Keratinocyte (primary cell): ENCODE results near the gene TNIK. TPM values are rescaled to one million over a fixed set of nuclear protein-coding genes. Genes with fewer than 3 reads are reported as not detected.
"Not testable (repeated sequence)": the region's sequence is repeated elsewhere in the genome, so short reads cannot be mapped to it uniquely, and the experiment has no call there.

ENCODE experiments used
- DNase-seq: peaks from one replicate; pipeline ENCODE4 v3.0.0-alpha.2; 2011; ENCODE audit warnings: low read depth, missing footprints, low spot score
- FAIRE-seq: peaks from 2 replicates; lab custom pipeline; 2011; peaks lifted over from hg19 to GRCh38; lab: Jason Lieb, UNC
- H2AFZ ChIP-seq: 2 replicates; pipeline ENCODE4 v1.6.0; 2012; ENCODE audit warnings: low read length, control low read depth, inconsistent platforms; ENCODE audit not compliant: control insufficient read depth
- H3K27ac ChIP-seq: 2 replicates; pipeline ENCODE4 v1.5.1; 2011; ENCODE audit warnings: low read length; ENCODE audit not compliant: control insufficient read depth, insufficient read depth
- H3K27me3 ChIP-seq: 3 replicates; pipeline ENCODE4 v1.6.0; 2011; ENCODE audit warnings: low read length; ENCODE audit not compliant: control insufficient read depth, insufficient read depth; ENCODE audit errors: extremely low read depth
- H3K36me3 ChIP-seq, 2 experiments: 2 replicates in 1 of 2; 3 replicates in 1 of 2; pipeline ENCODE4 v1.5.1; 2011; ENCODE audit warnings: low read length in 2 of 2, mild to moderate bottlenecking in 1 of 2; ENCODE audit not compliant: control insufficient read depth in 2 of 2, insufficient read depth in 2 of 2; ENCODE audit errors: extremely low read depth in 1 of 2
- H3K4me1 ChIP-seq: 3 replicates; pipeline ENCODE4 v1.5.1; 2011; ENCODE audit warnings: low read length; ENCODE audit not compliant: control insufficient read depth, insufficient read depth; ENCODE audit errors: extremely low read depth
- H3K4me2 ChIP-seq: 3 replicates; pipeline ENCODE4 v1.6.0; 2011; ENCODE audit warnings: low read depth, low read length; ENCODE audit not compliant: control insufficient read depth, insufficient read depth; ENCODE audit errors: extremely low read depth
- H3K4me3 ChIP-seq, 3 experiments: fragments of 200-600 bp in 1 of 3; sonication (generic) in 1 of 3; 2 replicates in 2 of 3; 3 replicates in 1 of 3; pipeline ENCODE4 v1.5.1; 2011 to 2016; ENCODE audit warnings: low read length in 3 of 3, mild to moderate bottlenecking in 3 of 3, control low read depth in 2 of 3, inconsistent platforms in 1 of 3, low read depth in 1 of 3, mixed read lengths in 1 of 3, mixed run types in 1 of 3, moderate library complexity in 1 of 3; ENCODE audit not compliant: control insufficient read depth in 2 of 3, insufficient read depth in 2 of 3; ENCODE audit errors: extremely low read depth in 1 of 3
- H3K79me2 ChIP-seq: 2 replicates; pipeline ENCODE4 v1.6.0; 2012; ENCODE audit warnings: low read length; ENCODE audit not compliant: control insufficient read depth, insufficient read depth
- H3K9ac ChIP-seq: 3 replicates; pipeline ENCODE4 v1.6.0; 2011; ENCODE audit warnings: low read length; ENCODE audit not compliant: control insufficient read depth, insufficient read depth; ENCODE audit errors: extremely low read depth
- H3K9me1 ChIP-seq: 3 replicates; pipeline ENCODE4 v1.6.0; 2011; ENCODE audit warnings: low read length; ENCODE audit not compliant: control insufficient read depth, insufficient read depth; ENCODE audit errors: extremely low read depth
- H3K9me3 ChIP-seq: 2 replicates; pipeline ENCODE4 v1.5.1; 2012; ENCODE audit warnings: low read depth, low read length; ENCODE audit not compliant: control insufficient read depth
- H4K20me1 ChIP-seq: 3 replicates; pipeline ENCODE4 v1.6.0; 2011; ENCODE audit warnings: low read length; ENCODE audit not compliant: control insufficient read depth, insufficient read depth; ENCODE audit errors: extremely low read depth
- CTCF ChIP-seq, 3 experiments: IDR thresholded peaks in 1 of 3; conservative IDR thresholded peaks in 1 of 3; optimal IDR thresholded peaks in 1 of 3; 2 replicates in 2 of 3; 3 replicates in 1 of 3; pipeline versions ENCODE3 to v1.5.1; 2011; ENCODE audit warnings: low read length in 3 of 3, mild to moderate bottlenecking in 3 of 3, moderate library complexity in 2 of 3, control low read depth in 1 of 3, inconsistent platforms in 1 of 3; ENCODE audit not compliant: insufficient read depth in 2 of 3; ENCODE audit errors: extremely low read depth in 1 of 3
- EZH2 ChIP-seq: IDR thresholded peaks from one replicate; pipeline ENCODE4 v1.6.1; 2012; ENCODE audit warnings: inconsistent platforms, mild to moderate bottlenecking, low read length, moderate library complexity
- dilution Hi-C: fragments of 300-500 bp; cut with MboI; formaldehyde crosslinking; loops from one replicate; pipeline ENCODE4 v1.7.0; 2020; ENCODE audit warnings: low sequenced_read_pairs; ENCODE audit not compliant: extremely low pct_ligation_motif_present
- polyA plus RNA-seq, 5 experiments: library from polyadenylated mRNA; depleted of rRNA in 3 of 5; stranded (reverse) in 3 of 5; stranded (forward) in 1 of 5; unstranded in 1 of 5; fragments of >200 nt; gene quantifications; 1 replicate in 1 of 5; 2 replicates in 3 of 5; 3 replicates in 1 of 5; pipeline versions ENCODE4 v1.2.1 to v1.2.3, GENCODE V29; 2011 to 2012; ENCODE audit warnings: missing spikeins in 2 of 5, low read depth in 1 of 5, low replicate concordance in 1 of 5

TNIK gene
- polyA plus RNA-seq, 1 donor (not counting 4 experiments of a cell fraction or from before 2014, with no cell fraction given): 4.4 TPM

GRCh38 chr3:171369156-171369555, 91.0 kb downstream of the TNIK start:
- Histone ChIP-seq H3K4me1 (peaks cover under 1% of the 10 kb centered on the region), H3K9me1 (no peaks in the 10 kb centered on the region), H3K4me3 (no peak overlapping the region), H3K79me2 (no peaks in the 10 kb centered on the region), H3K9me3 (no peaks in the 10 kb centered on the region), H3K27me3 (no peaks in the 10 kb centered on the region), H4K20me1 (no peaks in the 10 kb centered on the region), H3K27ac (no peak overlapping the region), H2AFZ (no peak overlapping the region), H3K4me2 (no peak overlapping the region), H3K9ac (no peak overlapping the region), H3K36me3 (no peaks in the 10 kb centered on the region)
- DNase-seq: no peak
- TF ChIP-seq CTCF (optimal IDR thresholded peaks at IDR 0.05 in 1 of 3, IDR thresholded peaks at IDR 0.05 in 1 of 3, conservative IDR thresholded peaks at IDR 0.05 in 1 of 3; ENCODE audit: extremely low read depth in 1 of 3, insufficient read depth in 2 of 3, low read length in 3 of 3) (no peak), EZH2 (no peak)
- dilution Hi-C loops: no loop called here
- no peak for FAIRE-seq

GRCh38 chr3:171366738-171367137, 93.5 kb downstream of the TNIK start:
- H3K9me1 ChIP-seq, H3K27me3 ChIP-seq, FAIRE-seq, dilution Hi-C loops, H4K20me1 ChIP-seq, H3K4me3 ChIP-seq, H3K4me2 ChIP-seq, H3K79me2 ChIP-seq, H3K27ac ChIP-seq, DNase-seq, H2AFZ ChIP-seq, H3K9ac ChIP-seq, H3K4me1 ChIP-seq, H3K36me3 ChIP-seq, H3K9me3 ChIP-seq: not testable (repeated sequence)

DNA sequence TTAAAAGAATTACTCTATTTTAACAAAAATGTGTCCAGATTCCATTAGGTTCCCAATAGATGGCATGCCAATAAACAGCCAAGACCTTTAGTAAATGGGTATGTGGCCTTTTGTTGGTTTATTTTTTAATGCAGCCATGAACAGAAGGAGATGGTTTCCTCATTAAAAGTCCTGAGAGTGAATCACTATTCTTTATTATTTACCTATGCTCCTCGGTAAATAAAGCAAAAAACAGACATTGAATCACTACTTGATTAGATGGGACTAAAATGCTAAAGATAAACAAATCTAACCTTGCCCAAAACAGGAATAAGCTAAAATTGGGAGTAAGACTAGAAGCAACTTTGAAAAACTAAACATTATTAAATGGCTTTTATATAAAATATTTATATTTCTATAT, 94.2 kb downstream of the TNIK start:
- DNase-seq: no peak
- no peaks in the 10 kb centered on the region for H3K27me3 ChIP-seq
- H2AFZ ChIP-seq: no peak overlapping the region
- dilution Hi-C loops: no loop called here
- no peaks in the 10 kb centered on the region for H3K9me3 ChIP-seq
- TF ChIP-seq EZH2 (no peak), CTCF (optimal IDR thresholded peaks at IDR 0.05 in 1 of 3, IDR thresholded peaks at IDR 0.05 in 1 of 3, conservative IDR thresholded peaks at IDR 0.05 in 1 of 3; ENCODE audit: extremely low read depth in 1 of 3, insufficient read depth in 2 of 3, low read length in 3 of 3) (no peak)
- no peaks in the 10 kb centered on the region for H3K4me1 ChIP-seq
- H3K9ac ChIP-seq: no peak overlapping the region
- H3K27ac ChIP-seq: no peak overlapping the region
- H3K36me3 ChIP-seq: no peaks in the 10 kb centered on the region
- no peaks in the 10 kb centered on the region for H3K79me2 ChIP-seq
- no peaks in the 10 kb centered on the region for H3K9me1 ChIP-seq
- no peaks in the 10 kb centered on the region for H4K20me1 ChIP-seq
- FAIRE-seq: no peak
- no peak overlapping the region for H3K4me2 ChIP-seq
- no peak overlapping the region for H3K4me3 ChIP-seq
